HG03135 (cell line): ENCODE measurements around the gene PRSS53.
"Not testable (repeated sequence)": the region's sequence is repeated elsewhere in the genome, so short reads cannot be mapped to it uniquely, and the experiment has no call there.

ENCODE experiments used
- ATAC-seq: cut with Tn5 transposase; IDR thresholded peaks from one replicate; pipeline ENCODE4 v1.9.1; 2021; ENCODE audit warnings: mild to moderate bottlenecking, moderate library complexity; ENCODE audit not compliant: unreplicated experiment

PRSS53 gene

DNA sequence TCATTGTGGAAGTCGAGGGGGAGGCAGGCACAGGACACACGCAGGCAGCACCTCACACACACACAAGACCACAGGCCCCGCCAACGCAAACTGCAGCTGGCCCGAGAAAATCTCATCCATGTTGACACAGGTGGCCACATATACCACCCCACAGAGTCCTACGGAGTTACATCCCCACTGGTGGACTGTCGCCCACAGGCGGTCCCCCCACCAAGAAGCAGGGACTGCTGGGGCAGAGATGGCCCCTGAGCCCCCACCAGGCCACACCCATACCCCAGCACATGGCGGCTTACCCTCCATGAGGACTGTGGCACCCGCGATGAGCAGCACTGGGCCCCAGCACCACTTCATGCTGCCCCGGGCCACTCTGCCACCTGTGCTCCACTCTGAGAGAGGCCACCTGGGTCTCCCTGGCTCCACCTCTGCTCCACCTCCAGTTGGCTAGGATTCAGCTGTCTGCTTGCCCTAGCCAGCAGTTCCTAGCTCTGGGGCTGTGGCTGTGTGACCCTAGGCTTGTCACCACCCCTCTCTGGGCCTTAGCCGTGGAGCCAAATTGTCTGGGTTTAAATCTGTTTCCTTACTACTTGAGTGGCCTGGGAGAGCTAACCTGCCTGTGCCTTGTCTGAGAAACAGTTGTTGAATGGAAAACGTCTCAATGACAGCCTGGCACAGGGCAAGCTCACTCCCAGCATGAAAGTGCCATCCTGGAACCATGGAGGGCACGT lies at the start of gene PRSS53:
TSS of gene PRSS53 (minus strand) at position 485 of the 725 bp plus-strand sequence. CDS start at position 351, 134 bp downstream.
- no peak for ATAC-seq

- ATAC-seq, result not testable (repeated sequence)
Observed at GRCh38 chr16:31136822-31137499, 48.2 kb upstream of the PRSS53 start.

- ATAC-seq, result no peak
Observed at GRCh38 chr16:31136287-31136662, 47.5 kb upstream of the PRSS53 start.

- no peak for ATAC-seq
Observed at GRCh38 chr16:31135535-31136286, 47.0 kb upstream of the PRSS53 start, which contains the start of gene PRSS8. TSS of gene PRSS8 (minus strand) at chr16:31135727. CDS start at chr16:31135498, 229 bp downstream.

GRCh38 chr16:31134625-31135534 lies 46.1 kb upstream of the PRSS53 start:
- no peak for ATAC-seq

GRCh38 chr16:31134091-31134571 lies 45.4 kb upstream of the PRSS53 start:
- ATAC-seq, result no peak

- no peak for ATAC-seq
Observed at GRCh38 chr16:31133046-31133501, 44.3 kb upstream of the PRSS53 start.

DNA sequence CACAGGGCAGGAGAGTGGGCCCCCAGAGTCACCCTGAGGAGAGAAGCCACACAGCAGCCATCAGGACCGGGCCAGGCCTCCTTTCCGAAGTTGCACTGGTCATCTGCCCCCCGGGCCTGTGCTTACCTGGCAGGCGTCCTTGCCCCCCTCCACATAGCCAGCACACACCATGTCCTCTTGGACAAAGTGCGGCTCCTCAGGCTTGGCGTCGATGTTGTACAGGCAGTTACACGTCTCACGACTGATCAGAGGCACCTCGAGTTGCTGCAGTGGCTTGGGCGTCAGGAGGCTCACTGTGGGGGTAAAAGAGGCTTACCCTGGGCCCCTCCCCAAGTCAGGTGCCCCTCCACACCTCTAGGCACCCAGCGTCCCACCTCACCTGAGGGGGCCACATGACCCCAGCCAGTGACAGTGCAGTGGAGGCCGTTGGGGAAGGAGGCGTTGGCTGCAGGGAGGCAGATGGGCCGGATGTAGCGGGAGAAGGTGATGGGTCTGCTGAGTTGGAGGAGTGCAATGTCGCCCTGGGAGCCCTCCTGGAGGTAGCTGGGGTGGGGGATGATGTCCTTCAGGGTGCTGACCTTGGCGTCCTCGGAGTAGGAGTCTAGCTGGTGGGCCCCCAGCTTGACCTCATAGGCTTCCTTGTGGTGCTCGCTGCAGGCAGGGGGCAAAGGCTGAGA lies 43.7 kb upstream of the PRSS53 start:
- ATAC-seq, result no peak

DNA sequence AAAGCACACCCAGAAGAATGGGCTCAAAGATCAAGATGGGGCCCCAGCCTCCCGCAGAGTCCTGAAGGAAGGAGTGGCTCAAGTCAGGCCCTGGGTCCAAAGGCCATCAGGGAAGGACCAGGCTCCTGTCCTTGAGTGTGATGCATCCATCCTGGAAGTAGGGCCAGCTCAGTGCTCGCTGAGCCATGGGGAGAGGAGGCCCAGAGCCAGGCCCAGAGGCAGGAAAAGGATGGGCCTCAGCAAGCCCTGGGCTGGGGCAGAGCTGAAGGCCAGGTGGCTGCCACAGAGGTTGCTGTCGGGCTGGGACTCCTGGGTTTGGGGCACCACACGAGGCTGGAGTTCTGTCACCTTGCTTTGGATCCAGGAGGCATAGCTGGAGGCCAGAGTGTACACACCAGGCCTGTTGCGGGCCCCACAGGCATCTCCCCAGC lies 43.1 kb upstream of the PRSS53 start:
- ATAC-seq, result no peak

DNA sequence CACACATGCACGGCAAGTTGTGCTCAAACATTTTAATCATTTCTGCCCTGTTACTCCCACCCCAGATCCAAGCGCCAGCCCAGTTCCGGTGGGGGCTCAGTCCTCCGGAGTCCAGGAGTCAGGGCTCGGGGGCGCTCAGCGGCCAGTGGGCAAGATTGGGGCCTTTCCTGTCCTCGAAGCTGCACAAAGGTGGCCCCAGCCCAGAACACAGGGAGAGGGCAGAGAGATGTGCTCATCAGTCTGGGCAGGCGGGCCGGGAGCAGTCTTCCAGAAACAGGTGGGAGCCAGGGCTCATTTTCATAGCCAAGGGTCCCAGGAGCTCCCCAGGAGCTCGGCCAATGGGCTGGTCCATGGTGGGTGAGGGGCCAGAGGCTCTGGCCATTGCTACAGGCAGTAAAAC lies 42.7 kb upstream of the PRSS53 start:
- ATAC-seq, result no peak

GRCh38 chr16:31130899-31131298 lies 42.2 kb upstream of the PRSS53 start:
- ATAC-seq, result no peak

DNA sequence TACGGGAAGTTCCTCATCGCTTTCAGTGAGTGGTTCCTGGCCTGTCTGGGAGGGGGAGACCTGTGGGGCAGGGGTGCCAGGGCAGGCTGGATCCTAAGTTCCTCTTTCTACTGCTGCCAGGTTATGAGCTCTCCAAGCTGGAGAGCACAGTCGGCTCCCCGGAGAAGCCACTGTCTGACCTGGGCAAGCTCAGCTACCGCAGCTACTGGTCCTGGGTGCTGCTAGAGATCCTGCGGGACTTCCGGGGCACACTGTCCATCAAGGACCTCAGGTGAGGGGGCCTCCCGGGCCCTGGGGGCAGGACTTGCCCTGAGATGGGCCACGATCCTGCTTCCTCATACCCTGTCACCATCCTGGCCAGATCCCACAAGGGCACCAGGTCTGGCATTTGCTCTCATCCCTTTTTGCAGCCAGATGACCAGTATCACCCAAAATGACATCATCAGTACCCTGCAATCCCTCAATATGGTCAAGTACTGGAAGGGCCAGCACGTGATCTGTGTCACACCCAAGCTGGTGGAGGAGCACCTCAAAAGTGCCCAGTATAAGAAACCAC lies 41.7 kb upstream of the PRSS53 start:
- no peak for ATAC-seq

- no peak for ATAC-seq
Observed at GRCh38 chr16:31129568-31130335, 41.0 kb upstream of the PRSS53 start.

GRCh38 chr16:31128711-31129567 lies 40.2 kb upstream of the PRSS53 start:
- ATAC-seq, result no peak

GRCh38 chr16:31127182-31127581 lies 38.4 kb upstream of the PRSS53 start:
- no peak for ATAC-seq

DNA sequence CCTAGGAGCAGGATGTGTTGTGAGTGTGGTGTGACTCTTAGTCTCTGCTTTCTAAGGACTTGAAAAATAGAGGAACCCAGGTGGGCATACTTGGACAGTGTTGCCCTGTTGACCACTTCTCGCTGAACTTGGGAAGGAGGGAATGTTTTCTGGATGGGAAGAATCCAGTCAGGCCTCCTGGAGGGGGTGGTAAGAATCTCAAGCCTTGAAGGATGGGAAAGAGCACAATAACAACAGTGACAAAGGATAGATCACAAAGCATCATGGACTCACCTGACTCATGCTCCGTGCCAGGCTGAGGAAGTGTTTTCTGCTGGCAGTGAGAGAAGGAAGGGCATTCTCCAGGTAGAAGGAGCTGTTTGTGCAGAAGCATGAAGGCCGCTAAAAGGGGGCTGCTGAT lies 37.1 kb upstream of the PRSS53 start:
- ATAC-seq, result no peak

GRCh38 chr16:31120129-31120528 lies 31.4 kb upstream of the PRSS53 start:
- no peak for ATAC-seq
